K562 (cell line): ENCODE results near the gene PIP5K1B. TPM values are rescaled to one million over a fixed set of nuclear protein-coding genes. Genes with fewer than 3 reads are reported as not detected.

Source experiments
- BCLAF1 ChIP-seq, 2 experiments: fragments of 450-650 bp in 1 of 2; IDR thresholded peaks; 2 replicates each; pipeline ENCODE4 v1.6.1; 2011 to 2017; ENCODE audit warnings: low read depth in 2 of 2, antibody characterized with exemption in 1 of 2, borderline replicate concordance in 1 of 2, low read length in 1 of 2, mild to moderate bottlenecking in 1 of 2, mixed read lengths in 1 of 2; ENCODE audit not compliant: control insufficient read depth in 1 of 2
- CBX5 ChIP-seq: IDR thresholded peaks from 2 replicates; pipeline ENCODE4 v1.6.1; 2014; ENCODE audit warnings: low read depth, borderline replicate concordance
- CC2D1A ChIP-seq: fragments of 450-650 bp; IDR thresholded peaks from 2 replicates; pipeline ENCODE4 v1.6.1; 2017; ENCODE audit warnings: mild to moderate bottlenecking
- FOXA3 ChIP-seq, 2 experiments: fragments of 450-650 bp in 1 of 2; sonication (generic) in 1 of 2; formaldehyde crosslinking; IDR thresholded peaks in 1 of 2; conservative IDR thresholded peaks in 1 of 2; 2 replicates each; pipeline versions ENCODE4 v1.4.0 to v1.8.0; 2020 to 2022; ENCODE audit warnings: mild to moderate bottlenecking in 2 of 2, missing genetic modification reagents in 1 of 2
- GABPB1 ChIP-seq: sonication (generic); formaldehyde crosslinking; IDR thresholded peaks from 2 replicates; pipeline ENCODE4 v1.8.0; 2022; ENCODE audit warnings: mild to moderate bottlenecking, missing genetic modification reagents
- GATAD2A ChIP-seq: fragments of 450-650 bp; IDR thresholded peaks from 2 replicates; pipeline ENCODE4 v1.6.1; 2017
- HDAC1 ChIP-seq, 2 experiments: fragments of 450-650 bp; IDR thresholded peaks; 2 replicates each; pipeline ENCODE4 v1.6.1; 2016 to 2017; ENCODE audit warnings: inconsistent platforms in 1 of 2, mild to moderate bottlenecking in 1 of 2, moderate library complexity in 1 of 2
- MAFK ChIP-seq: IDR thresholded peaks from 2 replicates; pipeline ENCODE4 v1.6.1; 2011; ENCODE audit warnings: low read length, improper control_type of control experiment
- NR2C2 ChIP-seq, 2 experiments: fragments of 200-800 bp in 1 of 2; sonication (Bioruptor generic) in 1 of 2; sonication (generic) in 1 of 2; formaldehyde crosslinking in 1 of 2; IDR thresholded peaks; 2 replicates each; pipeline versions ENCODE4 v1.6.1 to v1.8.0; 2016 to 2022; ENCODE audit warnings: mild to moderate bottlenecking in 1 of 2, missing compliant biosample characterization in 1 of 2, missing genetic modification characterization in 1 of 2, missing genetic modification reagents in 1 of 2
- SMAD2 ChIP-seq: fragments of 150-350 bp; IDR thresholded peaks from 2 replicates; pipeline ENCODE4 v1.6.1; 2014; ENCODE audit warnings: low read depth, mild to moderate bottlenecking, low read length
- STAT6 ChIP-seq: sonication (generic); formaldehyde crosslinking; IDR thresholded peaks from 2 replicates; pipeline ENCODE4 v1.8.1; 2023; ENCODE audit warnings: mild to moderate bottlenecking, missing genetic modification reagents
- ZFP91 ChIP-seq: sonication (generic); formaldehyde crosslinking; IDR thresholded peaks from 2 replicates; pipeline ENCODE4 v1.8.0; 2022; ENCODE audit warnings: mild to moderate bottlenecking, missing genetic modification reagents
- ZFX ChIP-seq: sonication (generic); formaldehyde crosslinking; IDR thresholded peaks from 2 replicates; pipeline ENCODE4 v1.8.0; 2022; ENCODE audit warnings: mild to moderate bottlenecking, missing genetic modification reagents, moderate library complexity
- ZKSCAN1 ChIP-seq: fragments of 150-350 bp; IDR thresholded peaks from 2 replicates; pipeline ENCODE4 v1.6.1; 2016; ENCODE audit warnings: low read depth, low read length
- ZNF277 ChIP-seq: fragments of 250-450 bp; sonication (Bioruptor Pico); IDR thresholded peaks from 2 replicates; pipeline ENCODE4 v1.8.0; 2022; ENCODE audit warnings: inconsistent platforms, mild to moderate bottlenecking, moderate library complexity, borderline replicate concordance
- ZNF436 ChIP-seq: fragments of 250-450, 450-650 bp; sonication (Bioruptor Pico); formaldehyde crosslinking; IDR thresholded peaks from 2 replicates; pipeline ENCODE4 v1.7.0; 2020; ENCODE audit warnings: mild to moderate bottlenecking
- polyA plus RNA-seq, 8 experiments: library from polyadenylated mRNA; depleted of rRNA in 4 of 8; stranded (reverse) in 5 of 8; unstranded in 3 of 8; fragments of >200 nt; fragmentation: Nextera tagmentation in 2 of 8; fragmentation: Illumina TruSeq in 1 of 8; extraction: Ambion mirVana in 2 of 8; extraction: Trizol in 1 of 8; gene quantifications; 2 replicates each; pipeline versions ENCODE4 v1.2.1 to v1.2.3, GENCODE V29; 2011 to 2014; ENCODE audit warnings: inconsistent platforms in 1 of 8, missing spikeins in 1 of 8
- total RNA-seq, 7 experiments: library from RNA; depleted of rRNA in 6 of 7; stranded (reverse); fragments of >200 nt in 6 of 7; fragmentation: Illumina TruSeq in 2 of 7; extraction: Trizol in 2 of 7; gene quantifications; 2 replicates each; pipeline versions ENCODE4 v1.2.1 to v1.2.3, GENCODE V29; 2011 to 2021; ENCODE audit warnings: low replicate concordance in 1 of 7
- TF ChIP-seq, protein P1 (sequence below): fragments of 450-650 bp; IDR thresholded peaks from one replicate; pipeline ENCODE4 v1.6.1; 2018; ENCODE audit warnings: mild to moderate bottlenecking, moderate library complexity; ENCODE audit not compliant: partially characterized antibody

PIP5K1B gene
- total and polyA plus RNA-seq, 9 of the 15 experiments (the other 6 are each of a cell fraction or from before 2014, with no cell fraction given) = 3.1 to 12.9 (median 7.4) TPM

GRCh38 chr9:68720656-68721313 is 15.7 kb downstream of the PIP5K1B start (continued):
- TF ChIP-seq, protein P1, sequence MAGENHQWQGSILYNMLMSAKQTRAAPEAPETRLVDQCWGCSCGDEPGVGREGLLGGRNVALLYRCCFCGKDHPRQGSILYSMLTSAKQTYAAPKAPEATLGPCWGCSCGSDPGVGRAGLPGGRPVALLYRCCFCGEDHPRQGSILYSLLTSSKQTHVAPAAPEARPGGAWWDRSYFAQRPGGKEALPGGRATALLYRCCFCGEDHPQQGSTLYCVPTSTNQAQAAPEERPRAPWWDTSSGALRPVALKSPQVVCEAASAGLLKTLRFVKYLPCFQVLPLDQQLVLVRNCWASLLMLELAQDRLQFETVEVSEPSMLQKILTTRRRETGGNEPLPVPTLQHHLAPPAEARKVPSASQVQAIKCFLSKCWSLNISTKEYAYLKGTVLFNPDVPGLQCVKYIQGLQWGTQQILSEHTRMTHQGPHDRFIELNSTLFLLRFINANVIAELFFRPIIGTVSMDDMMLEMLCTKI = no peak
- TF ChIP-seq GABPB1 = no peak
- no peak for TF ChIP-seq SMAD2
- no peak for TF ChIP-seq ZFP91 (CRISPR knock-in tag)
- no peak for TF ChIP-seq FOXA3 (CRISPR knock-in tag; conservative IDR thresholded peaks at IDR 0.05 in 1 of 2, IDR thresholded peaks at IDR 0.05 in 1 of 2)
- no peak for TF ChIP-seq ZNF436
- no peak for TF ChIP-seq CBX5
- TF ChIP-seq ZKSCAN1 = no peak
- TF ChIP-seq GATAD2A = no peak
- TF ChIP-seq ZFX (CRISPR knock-in tag) = no peak
- no peak for TF ChIP-seq STAT6 (CRISPR knock-in tag)
- TF ChIP-seq MAFK = no peak
- peak; percentile 11; the same call in 1 of the 2 replicates for TF ChIP-seq CC2D1A
- no peak for TF ChIP-seq HDAC1 (IDR thresholded peaks at IDR 0.05)
- no peak for TF ChIP-seq ZNF277 (CRISPR knock-in tag)
- no peak for TF ChIP-seq BCLAF1 (IDR thresholded peaks at IDR 0.05; ENCODE audit: borderline replicate concordance in 1 of 2, control insufficient read depth in 1 of 2, low read depth in 2 of 2, low read length in 1 of 2)
- no peak for TF ChIP-seq NR2C2 (CRISPR knock-in tag; IDR thresholded peaks at IDR 0.05)
- TF ChIP-seq NR2C2 (tag; IDR thresholded peaks at IDR 0.05) = no peak
